Mucosa of descending colon (tissue), 3 donors: Measurements from ENCODE around the gene TSPAN3. TPM values are rescaled to one million over a fixed set of nuclear protein-coding genes. Genes with fewer than 3 reads are reported as not detected.
A peak's percentile ranks its signal among the peaks of the same experiment; 100 is the strongest.

ENCODE experiments used
- ATAC-seq: fragments of 200-7000 bp; cut with Tn5 transposase; one replicate; pipeline ENCODE4 v1.9.1; 2020; ENCODE audit warnings: mild to moderate bottlenecking, moderate library complexity
- DNase-seq, 3 donors: peaks; one replicate each; pipeline ENCODE4 v3.0.0-alpha.2; 2020
- H3K36me3 ChIP-seq: fragments of 200-600 bp; one replicate; pipeline ENCODE4 v1.8.0; 2021; ENCODE audit warnings: low read depth, mild to moderate bottlenecking
- H3K4me1 ChIP-seq: fragments of 200-600 bp; one replicate; pipeline ENCODE4 v1.8.0; 2021; ENCODE audit warnings: low read depth, mild to moderate bottlenecking
- H3K4me3 ChIP-seq: fragments of 200-600 bp; one replicate; pipeline ENCODE4 v1.8.0; 2021; ENCODE audit warnings: mild to moderate bottlenecking
- H3K9me3 ChIP-seq: fragments of 200-600 bp; one replicate; pipeline ENCODE4 v1.8.0; 2021; ENCODE audit warnings: mild to moderate bottlenecking
- CTCF ChIP-seq: fragments of 200-600 bp; IDR thresholded peaks from one replicate; pipeline ENCODE4 v1.8.0; 2022; ENCODE audit warnings: antibody characterized with exemption, mild to moderate bottlenecking
- intact Hi-C, 2 donors: fragments of 100-400 bp; cut with DNase I in 1 of 2; cut with micrococcal nuclease in 1 of 2; formaldehyde crosslinking; loops; one replicate each; pipeline versions ENCODE4 v1.11.0 to v1.11.1; 2022; cut with DNase I, micrococcal nuclease
- long read RNA-seq, 2 donors: library from polyadenylated mRNA; unstranded; transcript quantifications; one replicate each; pipeline ENCODE4 v2.0.0, GENCODE V29; 2019 to 2021
- total RNA-seq, 3 donors: library from RNA; stranded (reverse); fragmentation: NEBNext Ultra II Directional in 2 of 3; extraction: Animal tissue kit (Norgen Biotek cat#: 25700) in 2 of 3; gene quantifications; one replicate each; pipeline versions ENCODE4 v1.2.1 to v1.2.4, GENCODE V29; 2021 to 2023
- donor health status: DM: no; HTN: no; CAD: no; lungs with moderate emphysema.
- donor health status: DM: no; HTN: no; CAD: no.
- donor health status: DM: no; HTN: yes; CAD: no.

Gene TSPAN3
- 100 to 1,000 TPM; 419 to 945 (median 666) TPM for total RNA-seq
- long read RNA-seq, donor 1, full-length matches to known transcripts = 757 of 770 reads
- long read RNA-seq, donor 1, partial matches to known transcripts = 5 of 770 reads
- long read RNA-seq, donor 1, other reads (novel, unspliced or antisense) = 8 of 770 reads
- long read RNA-seq, donor 2, full-length matches to known transcripts = 794 of 811 reads
- long read RNA-seq, donor 2, partial matches to known transcripts = 7 of 811 reads
- long read RNA-seq, donor 2, other reads (novel, unspliced or antisense) = 10 of 811 reads

GRCh38 chr15:77070495-77071304, at the start of gene TSPAN3:
TSS of gene TSPAN3 (minus strand) at chr15:77071109. CDS start at chr15:77070954, 155 bp downstream.
- intact Hi-C loops = no loop called here
- DNase-seq (peak; percentile 93 to 96 (median 96)), ATAC-seq (peak; percentile 81)
- Histone ChIP-seq H3K9me3 (no peaks in the 10 kb centered on the region), H3K36me3 (no peaks in the 10 kb centered on the region), H3K4me3 (peak within 1 kb of the TSS; percentile 82), H3K4me1 (peaks cover 37% of the 10 kb centered on the region)
- no peak for TF ChIP-seq CTCF

GRCh38 chr15:77120576-77120975, 49.7 kb upstream of the TSPAN3 start:
- intact Hi-C loops = no loop called here
- Histone ChIP-seq H3K4me1 (peaks cover 9% of the 10 kb centered on the region), H3K36me3 (no peaks in the 10 kb centered on the region), H3K4me3 (no peak overlapping the region), H3K9me3 (no peaks in the 10 kb centered on the region)
- no peak for ATAC-seq
- no peak for DNase-seq
- no peak for TF ChIP-seq CTCF

- ATAC-seq (no peak), DNase-seq (no peak)
- intact Hi-C loops = loop anchor here (5.0 kb wide), 2 partner anchors 378 to 423 kb away; no protein-coding TSS in a partner anchor
- H3K4me1 ChIP-seq = peaks cover 12% of the 10 kb centered on the region
- no peaks in the 10 kb centered on the region for H3K9me3 ChIP-seq
- no peak overlapping the region for H3K4me3 ChIP-seq
- H3K36me3 ChIP-seq = no peaks in the 10 kb centered on the region
- no peak for TF ChIP-seq CTCF
These were observed 48.5 kb upstream of the TSPAN3 start for GRCh38 chr15:77119446-77119845.

- Histone ChIP-seq H3K4me1 (peaks cover 12% of the 10 kb centered on the region), H3K4me3 (no peak overlapping the region), H3K36me3 (no peaks in the 10 kb centered on the region), H3K9me3 (no peaks in the 10 kb centered on the region)
- TF ChIP-seq CTCF = peak; percentile 50
- DNase-seq (peak in 1 of 3 donors; percentile 82), ATAC-seq (peak; percentile 80)
- intact Hi-C loops = loop anchor here (5.0 kb wide), 2 partner anchors 378 to 423 kb away; no protein-coding TSS in a partner anchor
These were observed 48.0 kb upstream of the TSPAN3 start for GRCh38 chr15:77118882-77119321.

GRCh38 chr15:77115179-77115578, 44.3 kb upstream of the TSPAN3 start:
- TF ChIP-seq CTCF = no peak
- Histone ChIP-seq H3K36me3 (no peaks in the 10 kb centered on the region), H3K9me3 (no peaks in the 10 kb centered on the region), H3K4me3 (no peak overlapping the region), H3K4me1 (peaks cover 12% of the 10 kb centered on the region)
- intact Hi-C loops = loop anchor here (5.0 kb wide), 2 partner anchors 382 to 427 kb away; no protein-coding TSS in a partner anchor
- ATAC-seq (peak; percentile 59), DNase-seq (no peak)
